GM19438 (cell line): ENCODE data around the gene DHX15.

Source experiments
- ATAC-seq: cut with Tn5 transposase; IDR thresholded peaks from one replicate; pipeline ENCODE4 v1.9.1; 2021; ENCODE audit warnings: low read depth; ENCODE audit not compliant: unreplicated experiment

Gene DHX15

DNA sequence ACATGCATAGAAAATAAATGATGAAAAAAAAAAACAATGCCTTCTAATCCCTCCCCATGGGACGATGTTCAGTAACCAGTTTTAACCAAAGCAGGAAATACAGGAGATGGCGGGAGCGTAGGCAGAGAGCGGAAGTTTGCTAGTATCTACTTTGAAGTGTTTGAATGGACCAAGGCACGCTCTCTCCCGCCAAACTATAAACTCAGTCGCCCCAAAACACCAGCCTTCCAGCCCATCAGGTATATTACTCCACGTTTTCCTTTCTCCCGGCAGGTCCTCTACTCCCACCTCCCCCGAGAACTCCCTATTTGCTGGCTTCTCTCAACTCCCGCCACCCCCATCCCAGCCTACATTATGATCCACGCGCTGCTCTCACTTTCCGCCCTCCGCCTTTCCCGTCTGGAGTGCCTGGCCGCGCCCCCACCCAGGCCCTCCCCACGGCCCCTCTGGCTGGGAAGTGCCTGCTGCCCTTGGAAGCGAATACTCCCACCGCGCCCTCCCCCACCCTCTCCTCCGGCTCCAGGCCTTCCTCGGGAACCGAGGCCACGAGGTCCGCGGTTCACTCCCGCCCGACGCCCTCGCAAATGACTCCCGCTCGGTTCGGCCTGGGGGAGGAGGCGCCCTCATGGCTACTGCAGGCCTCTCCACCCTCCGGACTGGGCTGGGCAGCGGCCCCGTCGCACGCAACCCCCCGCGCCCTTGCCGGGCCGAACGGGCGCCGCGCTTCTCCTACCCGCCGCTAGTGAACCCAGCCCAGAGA, 723 bp downstream of the DHX15 start:
- ATAC-seq = peak; percentile 30

DNA sequence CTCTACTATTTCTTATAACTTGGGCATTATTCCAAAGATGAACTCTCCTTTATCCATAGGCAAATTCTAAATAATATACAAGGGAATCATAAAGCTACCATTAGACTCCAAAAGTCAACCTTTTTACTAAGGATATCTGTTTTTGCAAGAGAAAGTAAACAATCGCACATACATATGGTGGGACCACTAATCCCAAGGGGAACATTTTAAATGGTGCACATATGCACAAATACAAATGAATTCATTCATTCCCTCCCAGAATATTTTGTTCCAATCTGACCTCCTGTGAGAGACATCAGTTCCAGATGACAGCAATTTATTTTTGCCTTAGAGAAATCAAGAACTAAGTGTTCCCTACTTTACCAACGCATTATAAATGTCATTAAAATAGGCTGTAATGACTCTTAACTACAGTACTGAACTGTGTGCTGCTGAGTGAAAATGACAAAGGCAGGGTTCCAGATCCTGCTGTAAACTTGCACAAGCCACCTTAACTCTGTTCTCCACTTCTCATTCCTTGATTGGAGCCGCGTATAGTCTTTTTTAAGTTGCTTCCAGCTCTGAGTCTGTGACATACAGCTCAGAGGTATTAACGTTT, 2.0 kb downstream of the DHX15 start:
- ATAC-seq = no peak

DNA sequence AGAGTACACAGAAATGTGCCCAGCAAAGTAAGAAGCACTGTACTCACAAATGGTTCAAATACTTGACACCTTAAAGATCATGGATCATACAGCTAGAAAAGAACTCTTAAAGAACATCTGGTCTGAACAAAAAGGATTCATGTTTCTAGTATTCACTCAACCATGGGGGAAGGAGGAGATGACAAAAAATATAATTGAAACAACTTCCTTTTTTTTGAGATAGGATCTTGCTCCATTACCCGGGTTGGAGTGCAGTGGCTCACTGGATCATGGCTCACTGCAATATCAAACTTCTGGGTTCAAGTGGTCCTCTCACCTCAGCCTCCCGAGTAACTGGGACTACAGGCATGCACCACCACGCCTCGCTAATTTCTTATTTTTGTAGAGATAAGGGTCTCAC, 6.0 kb downstream of the DHX15 start:
- no peak for ATAC-seq

DNA sequence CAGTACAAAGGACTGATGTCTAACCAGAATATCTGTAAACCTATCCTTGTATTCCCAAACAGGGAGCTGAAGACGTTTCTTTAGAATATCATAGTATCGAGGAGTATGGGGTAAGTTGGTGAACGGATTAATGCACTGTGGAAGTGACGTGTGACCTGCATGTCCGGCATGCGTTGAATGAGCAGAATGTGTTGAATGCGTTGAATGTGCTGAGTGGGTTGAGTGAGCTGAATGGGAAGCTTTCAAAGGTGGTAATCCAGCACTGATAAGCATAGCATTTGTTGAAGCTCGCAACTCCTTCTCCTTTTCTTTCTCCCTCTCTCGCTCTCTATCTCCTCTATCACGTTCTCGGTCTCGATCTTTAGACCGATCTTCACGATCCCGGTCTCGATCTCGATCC, 8.1 kb downstream of the DHX15 start:
- ATAC-seq = no peak

DNA sequence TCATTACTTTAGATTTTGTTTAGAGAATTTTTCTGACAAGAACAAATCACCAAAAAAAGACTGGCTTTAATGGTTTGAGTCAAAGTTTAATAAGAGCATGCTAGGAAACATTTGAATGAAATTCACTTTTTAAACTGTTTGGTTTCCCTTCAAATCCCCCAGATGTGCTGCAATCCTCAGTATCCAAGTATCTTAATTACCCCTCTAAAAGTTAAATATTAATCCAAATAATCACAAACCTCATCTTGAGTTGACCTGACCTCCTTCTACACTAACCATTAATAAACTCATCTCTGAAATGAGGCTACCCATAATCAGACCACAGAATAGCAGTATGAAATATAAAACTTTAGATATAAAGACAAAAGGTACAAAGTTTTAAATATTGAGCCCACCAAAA, 10.1 kb downstream of the DHX15 start:
- no peak for ATAC-seq

DNA sequence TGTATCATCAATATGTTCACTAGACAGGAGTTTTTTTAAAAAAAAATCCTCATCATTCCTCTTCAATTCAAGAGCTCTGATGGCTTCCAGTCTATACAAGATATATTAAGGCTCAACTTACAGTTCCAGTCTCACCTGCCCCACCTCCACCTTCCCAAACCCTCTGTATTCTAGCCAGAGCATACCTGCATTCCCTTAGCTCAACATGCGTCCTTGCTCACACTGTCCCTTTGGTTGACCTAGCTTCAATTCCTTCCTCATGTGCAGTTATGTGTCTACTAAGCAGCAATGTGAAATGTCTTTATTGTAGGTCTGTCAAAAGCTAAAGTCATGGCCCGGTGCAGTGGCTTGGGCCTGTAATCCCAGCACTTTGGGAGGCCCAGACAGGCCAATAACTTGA, 10.8 kb downstream of the DHX15 start:
- no peak for ATAC-seq

DNA sequence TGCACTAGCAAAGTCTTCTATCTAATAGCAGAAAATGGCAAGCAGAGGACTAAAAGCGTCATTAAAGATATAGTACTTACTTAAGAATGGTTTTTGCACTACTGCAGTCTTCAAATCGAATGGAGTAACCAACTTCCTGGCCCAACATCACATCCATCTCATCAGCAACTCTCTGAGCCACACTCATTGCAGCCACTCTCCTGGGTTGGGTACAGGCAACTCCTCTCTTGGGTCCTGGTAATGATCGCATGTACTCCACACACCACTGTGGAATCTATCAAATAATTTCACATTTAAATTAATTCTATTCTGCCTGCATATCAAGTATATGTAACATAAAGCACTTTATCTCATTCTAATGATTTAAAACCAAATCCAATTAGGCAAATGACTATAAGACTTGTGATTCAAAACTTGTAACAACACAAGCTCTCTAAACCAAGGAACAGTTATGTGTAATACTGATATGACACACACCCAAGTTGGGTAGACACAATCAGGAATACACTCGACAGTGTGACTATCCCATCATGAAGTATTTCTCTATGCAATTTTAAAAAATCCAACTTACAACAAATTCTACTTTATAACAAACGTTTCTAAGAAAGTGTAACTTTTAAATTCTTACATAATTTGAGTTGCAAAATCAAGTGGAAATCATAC, 13.6 kb downstream of the DHX15 start:
- ATAC-seq = no peak

DNA sequence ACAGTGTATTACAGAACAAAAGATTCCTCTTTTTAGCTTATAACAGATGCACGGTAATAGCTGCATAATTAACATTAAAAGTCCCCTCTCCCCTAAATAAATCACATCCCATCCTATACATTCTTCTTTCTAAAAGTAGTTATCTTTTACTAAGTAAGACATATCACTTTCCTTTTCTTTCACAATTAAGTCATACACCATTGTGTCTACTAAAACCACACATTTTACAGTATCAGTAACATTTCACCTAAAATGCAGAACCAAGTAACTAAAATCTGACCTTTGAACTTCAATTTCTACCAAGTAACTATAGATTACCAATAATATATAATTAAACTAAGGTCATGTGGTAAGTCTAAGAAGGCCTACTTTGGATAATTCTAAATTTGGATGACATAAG, 14.2 kb downstream of the DHX15 start:
- ATAC-seq = no peak

DNA sequence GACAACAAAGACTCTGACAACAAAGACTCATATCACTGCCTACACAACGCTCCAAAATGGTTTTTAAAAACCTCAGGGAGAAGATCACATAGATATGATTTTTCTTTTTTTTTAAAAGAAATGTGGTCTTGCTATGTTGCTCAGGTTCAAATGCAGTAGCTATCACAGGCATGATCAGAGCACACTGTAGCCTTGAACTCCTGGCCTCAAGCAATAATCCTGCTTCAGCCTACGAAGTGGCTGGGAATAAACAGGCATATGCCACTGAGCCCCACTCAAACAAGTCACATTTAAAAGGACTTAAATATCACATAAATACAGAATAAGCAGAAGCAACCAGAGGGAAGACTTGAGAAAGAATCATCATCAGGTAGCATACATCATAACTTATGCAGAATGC, 14.7 kb downstream of the DHX15 start:
- ATAC-seq = no peak

DNA sequence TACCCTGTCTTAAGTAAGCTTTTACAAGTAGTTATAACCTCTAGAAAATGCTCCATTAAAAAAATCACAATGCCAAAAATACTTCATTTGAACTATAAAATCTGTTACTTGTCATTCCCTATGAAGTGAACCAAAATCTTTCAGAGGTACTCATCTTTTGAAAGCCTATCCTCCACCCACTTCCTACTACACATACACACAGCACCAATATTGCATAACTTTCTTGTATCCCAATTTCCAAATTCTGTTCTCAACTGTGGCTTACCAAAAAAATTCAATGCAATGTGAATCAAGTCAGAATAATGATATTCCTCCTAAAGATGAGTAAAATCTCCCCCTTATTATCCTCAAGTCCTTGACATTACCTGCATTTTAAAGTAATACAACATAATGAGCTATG, 15.9 kb downstream of the DHX15 start:
- ATAC-seq = no peak

DNA sequence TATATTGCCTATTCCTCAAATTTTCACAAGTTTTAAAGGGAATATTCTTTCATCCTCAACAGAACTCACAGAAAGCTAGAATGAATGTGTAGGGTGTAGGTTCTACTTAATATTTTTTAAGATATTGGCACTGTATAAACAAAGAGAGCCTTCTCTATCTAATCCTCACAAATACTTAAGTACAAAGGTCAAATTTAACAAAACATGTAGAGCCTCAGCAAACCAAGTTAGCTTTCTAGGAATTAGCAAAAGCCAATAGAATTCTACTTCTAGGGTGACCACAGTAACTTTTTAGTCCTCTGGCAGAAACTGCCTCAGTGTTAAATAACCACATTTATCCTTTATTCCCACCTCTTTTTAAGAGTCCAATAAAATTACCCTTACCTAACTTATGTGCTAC, 19.3 kb downstream of the DHX15 start:
- no peak for ATAC-seq

DNA sequence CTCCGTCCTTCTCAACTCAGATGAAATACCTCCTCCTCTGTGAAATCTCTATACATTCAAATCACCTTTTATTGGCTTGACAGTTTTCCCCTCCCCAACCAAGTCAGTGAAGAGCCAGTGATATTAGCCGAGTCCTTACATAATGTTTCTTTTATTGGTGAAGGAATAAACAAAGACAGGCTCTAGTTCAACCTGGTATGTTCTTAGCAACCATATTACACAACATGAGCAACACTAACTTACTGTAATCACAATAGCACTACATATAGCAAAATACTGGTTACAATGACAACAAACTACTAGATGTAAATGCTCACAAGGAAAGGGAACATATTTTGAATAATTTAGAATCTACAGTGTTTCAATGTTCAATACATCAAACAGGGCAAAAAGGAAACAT, 19.9 kb downstream of the DHX15 start:
- ATAC-seq = no peak

DNA sequence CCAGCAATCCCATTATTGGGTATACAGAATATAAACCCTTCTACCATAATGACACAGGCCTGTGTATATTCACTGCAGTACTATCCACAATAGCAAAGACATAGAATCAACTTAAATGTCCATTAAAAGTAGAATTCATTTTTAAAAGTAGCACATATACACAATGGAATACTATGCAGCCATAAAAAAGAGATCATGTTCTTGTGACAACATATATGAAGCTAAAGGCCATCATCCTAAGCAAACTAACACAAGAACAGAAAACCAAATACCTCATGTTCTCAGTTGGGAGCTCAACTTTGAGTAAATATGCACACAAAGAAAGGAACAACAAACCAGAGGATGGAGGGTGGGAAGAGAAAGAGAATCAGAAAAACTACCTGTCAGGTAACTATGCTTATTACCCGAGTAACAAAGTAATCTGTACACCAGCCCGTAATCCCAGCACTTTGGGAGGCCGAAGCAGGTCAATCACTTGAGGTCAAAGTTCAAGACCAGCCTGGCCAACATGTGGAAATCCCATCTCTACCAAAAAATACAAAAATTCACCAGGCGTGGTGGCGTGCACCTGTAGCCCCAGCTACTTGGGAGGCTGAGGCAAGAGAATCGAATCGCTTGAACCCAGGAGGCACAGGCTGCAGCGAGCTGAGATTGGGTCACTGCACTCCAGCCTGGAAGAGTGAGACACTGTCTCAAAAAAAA, 22.8 kb downstream of the DHX15 start:
- no peak for ATAC-seq

DNA sequence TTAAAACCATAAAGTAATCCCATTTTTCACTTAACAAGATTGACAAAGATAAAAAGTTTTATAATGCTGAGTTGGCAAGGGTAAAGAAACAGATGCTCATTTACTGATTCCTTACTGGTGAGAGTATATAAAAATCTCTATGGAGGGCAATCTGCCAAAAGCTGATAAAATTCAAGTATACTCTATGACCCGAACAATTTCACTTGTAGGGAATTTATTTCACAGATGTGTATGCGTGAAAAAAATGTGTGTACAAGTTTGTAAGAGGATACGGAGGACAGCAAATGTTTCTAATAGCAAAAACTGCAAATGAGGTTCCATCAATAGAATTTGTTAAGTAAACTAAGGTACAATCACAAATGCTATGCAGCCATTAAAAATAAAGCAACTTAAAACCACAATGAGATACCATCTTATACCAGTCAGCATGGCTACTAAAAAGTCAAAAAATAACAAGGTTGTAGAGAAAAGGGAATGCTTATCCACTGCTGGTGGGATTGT, 23.4 kb downstream of the DHX15 start:
- no peak for ATAC-seq

DNA sequence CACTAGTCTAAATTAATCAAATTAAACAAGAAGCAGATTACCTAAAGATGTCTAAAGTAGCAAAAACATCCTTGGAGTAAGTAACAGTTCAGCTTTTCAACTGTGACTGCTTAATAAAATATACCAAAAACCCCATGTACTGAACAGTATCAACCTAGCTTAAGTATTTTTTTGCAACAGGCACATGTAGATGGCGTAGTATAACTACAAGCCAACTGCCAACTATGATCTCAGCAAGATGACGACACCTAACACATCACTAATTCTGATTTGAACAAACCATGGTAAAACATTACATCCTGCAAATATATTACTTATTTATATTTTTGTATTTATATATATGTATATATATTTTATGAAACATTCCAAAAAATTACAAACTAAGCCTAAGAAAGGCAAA, 24.5 kb downstream of the DHX15 start:
- no peak for ATAC-seq

DNA sequence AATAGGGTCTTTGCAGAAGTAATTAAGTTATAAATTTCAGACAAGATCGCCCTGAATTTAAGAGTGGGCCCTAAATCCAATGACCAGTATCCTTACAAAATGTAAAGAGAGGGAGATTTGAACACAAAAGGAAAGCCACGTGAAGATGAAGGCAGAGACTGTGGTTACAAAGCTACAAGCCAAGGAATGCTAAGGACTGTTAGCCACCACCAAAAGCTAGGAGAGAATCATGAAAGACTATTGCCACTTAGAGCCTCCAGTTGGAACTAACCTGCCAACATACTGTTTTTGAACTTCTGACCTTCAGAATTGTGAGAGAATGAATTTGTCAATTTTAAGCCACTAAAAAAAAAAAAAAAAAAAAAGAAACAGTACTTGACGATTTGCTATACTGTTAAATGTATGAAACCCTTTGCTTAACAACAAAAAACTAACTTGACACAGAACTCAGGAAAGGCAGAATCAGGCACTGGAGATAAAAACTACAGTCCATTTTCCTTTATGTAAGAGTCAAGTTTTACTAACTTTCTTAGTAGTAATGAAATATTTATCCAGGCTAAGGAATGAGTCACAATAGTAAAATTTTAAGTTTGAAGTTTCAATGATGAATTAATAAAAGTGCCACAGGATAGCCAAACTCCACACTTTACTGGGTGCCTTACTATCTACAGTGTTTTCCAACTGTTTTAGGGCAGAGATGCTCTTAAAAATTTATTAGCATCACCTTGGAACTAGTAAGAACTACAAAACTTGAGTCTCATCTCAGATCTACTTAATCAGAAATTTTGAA, 25.1 kb downstream of the DHX15 start:
- no peak for ATAC-seq

DNA sequence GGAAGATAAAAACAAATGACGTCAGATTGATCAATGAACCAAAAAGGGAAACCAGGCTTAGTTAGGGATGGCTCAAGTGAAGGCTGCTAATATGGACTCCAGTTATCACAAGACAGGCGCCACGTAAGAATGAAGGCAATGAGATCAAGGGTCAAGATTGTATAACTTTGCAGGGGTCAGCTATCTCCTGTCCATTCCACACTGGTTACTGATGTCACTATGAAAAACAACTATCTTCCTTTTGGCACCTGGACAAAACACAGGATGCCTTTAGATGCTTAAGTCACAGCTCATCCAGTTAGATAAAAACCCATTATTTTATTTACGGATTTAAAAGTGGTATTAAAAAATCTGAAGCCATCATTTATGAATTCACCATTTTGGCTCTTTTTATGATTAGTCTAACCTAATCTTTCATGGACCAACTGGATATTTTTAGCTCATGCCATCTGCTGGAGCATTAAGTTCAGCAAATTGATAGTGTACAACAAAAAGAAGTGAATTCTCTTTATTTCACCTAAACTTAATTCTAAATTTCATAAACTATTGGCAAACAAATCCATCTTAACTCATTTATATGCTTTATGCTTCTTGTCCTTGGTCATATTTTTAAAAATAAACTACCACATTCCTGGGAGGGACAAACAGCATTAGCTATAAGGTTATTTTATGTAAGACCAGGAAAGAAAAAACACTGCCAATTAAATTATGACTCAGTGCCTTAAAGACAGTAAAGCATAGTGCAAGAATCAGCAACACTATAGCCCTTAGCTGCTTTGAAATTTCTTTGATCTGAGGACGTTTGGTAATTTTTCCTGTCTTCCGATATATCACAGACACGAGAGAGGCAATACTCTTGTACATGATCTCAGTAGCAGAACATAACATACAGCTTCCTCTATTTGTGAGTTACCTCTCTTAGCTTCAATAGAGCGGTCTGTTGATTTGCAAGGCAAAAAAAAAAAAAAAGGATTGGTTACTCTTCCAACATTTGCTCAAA, 27.0 kb downstream of the DHX15 start:
- no peak for ATAC-seq

DNA sequence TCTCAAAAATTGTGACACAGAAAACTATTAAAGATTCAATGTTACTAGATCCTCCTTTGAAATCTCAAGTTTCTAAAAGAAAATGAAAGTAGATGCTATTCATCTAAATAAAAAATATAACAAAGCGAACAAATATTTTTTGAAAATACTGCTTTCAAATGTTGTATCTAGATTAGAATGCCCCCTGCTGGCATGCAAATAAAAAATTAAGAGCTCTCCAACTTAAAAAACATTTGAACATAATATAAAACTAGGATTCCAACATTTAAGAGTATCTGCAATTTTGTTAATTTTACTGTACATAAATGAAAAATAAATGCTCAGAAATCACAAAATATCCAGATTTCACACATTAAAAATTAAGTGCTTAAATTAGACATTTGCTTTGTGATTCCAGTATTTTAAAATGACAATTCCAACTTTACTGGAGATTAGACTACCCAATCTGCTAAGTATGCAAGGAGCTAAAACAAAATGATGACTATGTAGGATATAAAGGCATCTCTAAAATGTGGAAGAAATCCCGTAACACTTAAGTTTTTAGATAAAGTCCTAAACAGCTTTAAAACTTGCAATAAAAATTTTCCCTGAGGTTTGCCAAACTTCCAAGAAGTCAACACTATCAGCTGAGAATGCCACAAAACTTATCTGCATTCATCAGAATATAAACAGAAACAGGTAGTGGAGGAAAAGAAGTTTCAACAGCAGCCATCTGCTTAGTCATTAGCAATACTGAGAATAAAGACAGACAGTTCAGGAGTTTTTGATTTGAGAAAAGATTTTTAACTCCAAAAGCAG, 32.7 kb downstream of the DHX15 start:
- no peak for ATAC-seq
